Lower leg skin (tissue), 3 donors: ENCODE data around the gene PDE9A.

ENCODE experiments used
- CTCF ChIP-seq, 3 donors: fragments of 450-650 bp; IDR thresholded peaks; one replicate each; pipeline ENCODE4 v1.5.1; 2016; ENCODE audit warnings: antibody characterized with exemption in 3 of 3, mild to moderate bottlenecking in 3 of 3, moderate library complexity in 2 of 3
- POLR2A ChIP-seq, 2 donors: fragments of 450-650 bp; IDR thresholded peaks; one replicate each; pipeline ENCODE4 v1.6.1; 2016 to 2017; ENCODE audit warnings: antibody characterized with exemption in 2 of 2, mild to moderate bottlenecking in 1 of 2, moderate library complexity in 1 of 2

GRCh38 chr21:42787613-42788012 lies 134.2 kb downstream of the PDE9A start:
- TF ChIP-seq POLR2A (IDR thresholded peaks at IDR 0.05) (no peak), CTCF (IDR thresholded peaks at IDR 0.05) (no peak)
